ENCODE data around the gene FSIP1. TPM values are rescaled to one million over a fixed set of nuclear protein-coding genes. Genes with fewer than 3 reads are reported as not detected.

FSIP1 gene
- total RNA-seq, 1 donor = 3.6 TPM

GRCh38 chr15:39685999-39686613 is 96.5 kb downstream of the FSIP1 start:
- Histone ChIP-seq H2AFZ (ENCODE audit: low read length) (no peak overlapping the region), H3K9me3 (ENCODE audit: low read depth, low read length) (no peaks in the 10 kb centered on the region), H3K36me3 (ENCODE audit: insufficient read depth, low read length) (no peaks in the 10 kb centered on the region), H3K4me3 (ENCODE audit: insufficient read depth, low read length) (no peak overlapping the region), H3K79me2 (ENCODE audit: insufficient read depth, low read length) (no peaks in the 10 kb centered on the region), H3K27ac (ENCODE audit: low read depth, low read length) (no peak overlapping the region), H3K27me3 (ENCODE audit: insufficient read depth, low read length) (no peaks in the 10 kb centered on the region), H4K20me1 (ENCODE audit: insufficient read depth, low read length) (no peaks in the 10 kb centered on the region), H3K4me1 (ENCODE audit: insufficient read depth, low read length) (peaks cover 23% of the 10 kb centered on the region), H3K4me2 (ENCODE audit: insufficient read depth, low read length) (no peak overlapping the region)
- DNase-seq (ENCODE audit: insufficient read length, low spot score, missing footprints) = no peak
- TF ChIP-seq CTCF (IDR thresholded peaks at IDR 0.05; ENCODE audit: extremely low read depth, low read depth, low read length) = peak; percentile 84

DNA sequence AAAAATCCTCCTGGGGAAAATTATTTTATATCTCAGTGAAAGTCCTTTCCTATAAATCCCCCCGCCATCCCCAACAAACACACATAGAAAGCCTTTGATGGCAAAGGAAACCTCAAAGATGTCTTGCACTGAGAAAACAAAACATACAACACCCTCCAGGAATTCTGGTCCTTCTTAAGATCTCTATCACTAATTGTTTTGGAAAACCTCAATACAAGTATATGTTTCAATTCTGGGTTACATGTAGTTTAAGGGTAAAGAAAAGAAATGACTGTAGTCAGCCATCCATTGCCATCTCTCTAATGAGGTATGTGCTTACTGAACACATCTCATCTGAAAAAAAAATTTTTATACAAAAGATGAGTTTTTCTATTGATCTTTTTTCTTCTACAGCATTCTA is 97.3 kb downstream of the FSIP1 start:
- Histone ChIP-seq H3K4me2 (ENCODE audit: insufficient read depth, low read length) (no peak overlapping the region), H4K20me1 (ENCODE audit: insufficient read depth, low read length) (no peaks in the 10 kb centered on the region), H3K27ac (ENCODE audit: low read depth, low read length) (no peak overlapping the region), H3K27me3 (ENCODE audit: insufficient read depth, low read length) (no peaks in the 10 kb centered on the region), H3K9me3 (ENCODE audit: low read depth, low read length) (no peaks in the 10 kb centered on the region), H3K4me3 (ENCODE audit: insufficient read depth, low read length) (no peak overlapping the region), H3K36me3 (ENCODE audit: insufficient read depth, low read length) (no peaks in the 10 kb centered on the region), H3K4me1 (ENCODE audit: insufficient read depth, low read length) (peaks cover 29% of the 10 kb centered on the region), H3K79me2 (ENCODE audit: insufficient read depth, low read length) (no peaks in the 10 kb centered on the region), H2AFZ (ENCODE audit: low read length) (no peak overlapping the region)
- TF ChIP-seq CTCF (IDR thresholded peaks at IDR 0.05; ENCODE audit: extremely low read depth, low read depth, low read length) = no peak
- DNase-seq (ENCODE audit: insufficient read length, low spot score, missing footprints) = no peak

- no peak for TF ChIP-seq CTCF (IDR thresholded peaks at IDR 0.05; ENCODE audit: extremely low read depth, low read depth, low read length)
- no peaks in the 10 kb centered on the region for H3K27me3 ChIP-seq (ENCODE audit: insufficient read depth, low read length)
- no peaks in the 10 kb centered on the region for H3K9me3 ChIP-seq (ENCODE audit: low read depth, low read length)
- DNase-seq (ENCODE audit: insufficient read length, low spot score, missing footprints) = no peak
- no peaks in the 10 kb centered on the region for H3K36me3 ChIP-seq (ENCODE audit: insufficient read depth, low read length)
- H3K4me3 ChIP-seq (ENCODE audit: insufficient read depth, low read length) = no peak overlapping the region
- H3K79me2 ChIP-seq (ENCODE audit: insufficient read depth, low read length) = no peaks in the 10 kb centered on the region
- no peak overlapping the region for H2AFZ ChIP-seq (ENCODE audit: low read length)
- H4K20me1 ChIP-seq (ENCODE audit: insufficient read depth, low read length) = no peaks in the 10 kb centered on the region
- H3K27ac ChIP-seq (ENCODE audit: low read depth, low read length) = no peak overlapping the region
- H3K4me2 ChIP-seq (ENCODE audit: insufficient read depth, low read length) = no peak overlapping the region
- peaks cover 31% of the 10 kb centered on the region for H3K4me1 ChIP-seq (ENCODE audit: insufficient read depth, low read length)
Measured at GRCh38 chr15:39684233-39684632, 98.4 kb downstream of the FSIP1 start.

GRCh38 chr15:39682366-39682765 is 100.3 kb downstream of the FSIP1 start:
- Histone ChIP-seq H3K27ac (ENCODE audit: low read depth, low read length) (peak overlapping the region; percentile 1), H3K36me3 (ENCODE audit: insufficient read depth, low read length) (no peaks in the 10 kb centered on the region)
- no peak for DNase-seq (ENCODE audit: insufficient read length, low spot score, missing footprints)

More at GRCh38 chr15:39682366-39682765, 100.3 kb downstream of the FSIP1 start:
- Histone ChIP-seq H4K20me1 (ENCODE audit: insufficient read depth, low read length) (no peaks in the 10 kb centered on the region), H3K27me3 (ENCODE audit: insufficient read depth, low read length) (no peaks in the 10 kb centered on the region), H3K4me1 (ENCODE audit: insufficient read depth, low read length) (peaks cover 31% of the 10 kb centered on the region), H3K4me3 (ENCODE audit: insufficient read depth, low read length) (no peak overlapping the region), H3K4me2 (ENCODE audit: insufficient read depth, low read length) (peak overlapping the region; percentile 17), H3K9me3 (ENCODE audit: low read depth, low read length) (no peaks in the 10 kb centered on the region), H2AFZ (ENCODE audit: low read length) (no peak overlapping the region), H3K79me2 (ENCODE audit: insufficient read depth, low read length) (no peaks in the 10 kb centered on the region)
- TF ChIP-seq CTCF (IDR thresholded peaks at IDR 0.05; ENCODE audit: extremely low read depth, low read depth, low read length) = no peak

Measured in osteoblast (primary cell).